ENCODE measurements around the gene MALSU1.

GRCh38 chr7:23308754-23309153 lies 9.6 kb downstream of the MALSU1 start:
- TF ChIP-seq, protein P1, sequence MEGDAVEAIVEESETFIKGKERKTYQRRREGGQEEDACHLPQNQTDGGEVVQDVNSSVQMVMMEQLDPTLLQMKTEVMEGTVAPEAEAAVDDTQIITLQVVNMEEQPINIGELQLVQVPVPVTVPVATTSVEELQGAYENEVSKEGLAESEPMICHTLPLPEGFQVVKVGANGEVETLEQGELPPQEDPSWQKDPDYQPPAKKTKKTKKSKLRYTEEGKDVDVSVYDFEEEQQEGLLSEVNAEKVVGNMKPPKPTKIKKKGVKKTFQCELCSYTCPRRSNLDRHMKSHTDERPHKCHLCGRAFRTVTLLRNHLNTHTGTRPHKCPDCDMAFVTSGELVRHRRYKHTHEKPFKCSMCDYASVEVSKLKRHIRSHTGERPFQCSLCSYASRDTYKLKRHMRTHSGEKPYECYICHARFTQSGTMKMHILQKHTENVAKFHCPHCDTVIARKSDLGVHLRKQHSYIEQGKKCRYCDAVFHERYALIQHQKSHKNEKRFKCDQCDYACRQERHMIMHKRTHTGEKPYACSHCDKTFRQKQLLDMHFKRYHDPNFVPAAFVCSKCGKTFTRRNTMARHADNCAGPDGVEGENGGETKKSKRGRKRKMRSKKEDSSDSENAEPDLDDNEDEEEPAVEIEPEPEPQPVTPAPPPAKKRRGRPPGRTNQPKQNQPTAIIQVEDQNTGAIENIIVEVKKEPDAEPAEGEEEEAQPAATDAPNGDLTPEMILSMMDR (conservative IDR thresholded peaks at IDR 0.05 in 1 of 2, IDR thresholded peaks at IDR 0.05 in 1 of 2; ENCODE audit: low read depth in 1 of 2, low read length in 2 of 2), result no peak
- no peak for TF ChIP-seq EZH2 (IDR thresholded peaks at IDR 0.05; ENCODE audit: low read length, missing control alignments)

Measured in fibroblast of lung (primary cell).